Fibroblast of the conjunctiva (primary cell): ENCODE measurements around the gene JMJD7.

Experiments used
- DNase-seq: peaks from one replicate; pipeline ENCODE4 v3.0.0-alpha.2; 2010; ENCODE audit warnings: low read depth

JMJD7 gene

GRCh38 chr15:41847206-41847605 lies 19.3 kb downstream of the JMJD7 start:
- DNase-seq, result no peak

- no peak for DNase-seq
Observed at GRCh38 chr15:41847981-41848380, 20.1 kb downstream of the JMJD7 start.

- no peak for DNase-seq
Observed at GRCh38 chr15:41848631-41849030, 20.7 kb downstream of the JMJD7 start.

GRCh38 chr15:41849204-41849603 lies 21.3 kb downstream of the JMJD7 start:
- DNase-seq, result no peak

- DNase-seq, result no peak
Observed at GRCh38 chr15:41849861-41850260, 22.0 kb downstream of the JMJD7 start.

- DNase-seq, result no peak
Observed at GRCh38 chr15:41850482-41851166, 22.7 kb downstream of the JMJD7 start.

GRCh38 chr15:41851167-41851523 lies 23.3 kb downstream of the JMJD7 start:
- DNase-seq, result no peak

- no peak for DNase-seq
Observed at GRCh38 chr15:41851755-41852370, 24.0 kb downstream of the JMJD7 start.

- no peak for DNase-seq
Observed at GRCh38 chr15:41852736-41853590, 25.1 kb downstream of the JMJD7 start.

GRCh38 chr15:41853831-41854230 lies 25.9 kb downstream of the JMJD7 start:
- no peak for DNase-seq

- no peak for DNase-seq
Observed at GRCh38 chr15:41854443-41854842, 26.6 kb downstream of the JMJD7 start.

- DNase-seq, result no peak
Observed at GRCh38 chr15:41855261-41855961, 27.5 kb downstream of the JMJD7 start.

- no peak for DNase-seq
Observed at GRCh38 chr15:41856262-41856661, 28.4 kb downstream of the JMJD7 start.

GRCh38 chr15:41856716-41857115 lies 28.8 kb downstream of the JMJD7 start:
- DNase-seq, result no peak

GRCh38 chr15:41857316-41857715 lies 29.4 kb downstream of the JMJD7 start:
- DNase-seq, result no peak

GRCh38 chr15:41858756-41859155 lies 30.9 kb downstream of the JMJD7 start:
- no peak for DNase-seq

- DNase-seq, result no peak
Observed at GRCh38 chr15:41860049-41860828, 32.3 kb downstream of the JMJD7 start.

- DNase-seq, result no peak
Observed at GRCh38 chr15:41861736-41862356, 34.0 kb downstream of the JMJD7 start.

- DNase-seq, result no peak
Observed at GRCh38 chr15:41862515-41863116, 34.7 kb downstream of the JMJD7 start.

- no peak for DNase-seq
Observed at GRCh38 chr15:41865490-41866055, 37.7 kb downstream of the JMJD7 start.
